ENCODE results near the gene PNMT.
A peak's percentile ranks its signal among the peaks of the same experiment; 100 is the strongest.
"Not testable (repeated sequence)": the region's sequence is repeated elsewhere in the genome, so short reads cannot be mapped to it uniquely, and the experiment has no call there.

The PNMT gene

DNA sequence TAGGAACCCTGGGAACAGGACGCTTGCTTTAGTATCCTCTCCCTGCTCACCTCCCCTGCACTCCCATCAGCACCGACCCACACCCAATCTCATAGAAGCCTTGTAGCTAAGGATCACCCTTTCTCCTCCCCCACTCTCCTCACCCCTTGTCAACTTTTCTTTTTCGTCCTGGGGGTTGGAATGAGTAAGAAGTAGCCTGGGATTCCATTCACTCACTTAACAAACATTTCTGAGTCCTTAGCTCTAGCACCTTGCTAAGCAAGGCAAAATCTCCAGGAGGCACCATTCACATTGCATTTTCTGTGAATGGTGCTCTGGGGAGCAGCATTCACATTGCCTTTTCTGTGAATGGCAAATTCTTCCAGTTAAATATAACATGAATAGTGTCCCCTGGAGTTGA is 20.7 kb downstream of the PNMT start:
- ATAC-seq: no peak

- no peak for ATAC-seq
These were observed 26.3 kb downstream of the PNMT start for GRCh38 chr17:39694593-39694992.

- no peak for ATAC-seq
These were observed 26.8 kb downstream of the PNMT start for GRCh38 chr17:39695089-39695474.

DNA sequence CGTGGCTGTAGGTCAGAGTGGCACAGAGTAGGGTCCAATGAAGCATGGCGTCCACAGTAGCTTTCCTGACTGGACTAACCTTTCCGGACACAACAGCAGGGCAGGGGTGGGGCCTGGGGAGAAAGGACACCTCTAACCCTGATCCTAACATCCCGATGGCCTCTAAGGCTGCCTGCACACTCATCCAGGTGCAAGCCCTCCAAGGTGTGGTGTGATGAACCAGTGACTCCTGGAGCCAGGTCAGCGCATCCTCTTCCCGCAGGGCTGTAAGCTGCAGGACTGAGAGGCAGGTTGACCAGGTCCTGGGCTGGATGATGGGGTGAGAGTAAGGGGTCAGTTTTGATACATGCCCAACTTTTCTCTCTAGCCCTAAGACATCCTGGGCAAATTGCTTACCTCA is 28.5 kb downstream of the PNMT start:
- no peak for ATAC-seq

- ATAC-seq: no peak
These were observed 29.7 kb downstream of the PNMT start for GRCh38 chr17:39697961-39698360.

GRCh38 chr17:39699157-39699817 is 31.0 kb downstream of the PNMT start:
- not testable (repeated sequence) for ATAC-seq

GRCh38 chr17:39699818-39700147 is 31.5 kb downstream of the PNMT start, which contains the start of gene ERBB2:
ERBB2 (plus strand) TSS chr17:39700064; CDS start chr17:39700239, 175 bp downstream.
- ATAC-seq: no peak

DNA sequence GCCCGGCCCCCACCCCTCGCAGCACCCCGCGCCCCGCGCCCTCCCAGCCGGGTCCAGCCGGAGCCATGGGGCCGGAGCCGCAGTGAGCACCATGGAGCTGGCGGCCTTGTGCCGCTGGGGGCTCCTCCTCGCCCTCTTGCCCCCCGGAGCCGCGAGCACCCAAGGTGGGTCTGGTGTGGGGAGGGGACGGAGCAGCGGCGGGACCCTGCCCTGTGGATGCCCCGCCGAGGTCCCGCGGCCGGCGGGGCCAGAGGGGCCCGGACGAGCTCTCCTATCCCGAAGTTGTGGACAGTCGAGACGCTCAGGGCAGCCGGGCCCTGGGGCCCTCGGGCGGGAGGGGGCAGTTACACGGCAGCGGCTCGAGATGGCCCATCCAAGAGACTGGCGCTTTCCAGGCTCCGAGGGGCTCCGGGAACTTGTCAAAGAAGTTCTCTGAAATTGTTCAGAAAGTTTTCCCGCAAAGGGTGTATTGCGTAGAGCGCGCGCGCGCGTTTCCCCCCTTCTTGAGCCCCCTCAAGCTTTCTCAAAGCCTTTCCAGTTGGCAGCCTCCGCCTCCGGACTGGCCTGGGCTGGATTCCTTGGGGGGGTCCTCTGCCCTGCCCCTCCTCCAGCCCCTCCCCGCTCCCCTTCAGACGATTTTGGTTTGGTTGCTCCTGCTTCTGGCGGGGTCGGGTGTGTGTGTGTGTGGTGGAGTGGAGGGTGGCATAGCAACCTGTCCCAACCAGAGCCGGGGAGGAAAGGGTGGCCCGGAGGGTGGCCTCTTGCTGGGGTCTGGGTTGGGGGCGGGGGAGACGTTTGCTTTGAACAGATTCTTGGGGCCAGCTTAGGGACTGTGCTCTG is 32.1 kb downstream of the PNMT start:
- ATAC-seq: no peak

DNA sequence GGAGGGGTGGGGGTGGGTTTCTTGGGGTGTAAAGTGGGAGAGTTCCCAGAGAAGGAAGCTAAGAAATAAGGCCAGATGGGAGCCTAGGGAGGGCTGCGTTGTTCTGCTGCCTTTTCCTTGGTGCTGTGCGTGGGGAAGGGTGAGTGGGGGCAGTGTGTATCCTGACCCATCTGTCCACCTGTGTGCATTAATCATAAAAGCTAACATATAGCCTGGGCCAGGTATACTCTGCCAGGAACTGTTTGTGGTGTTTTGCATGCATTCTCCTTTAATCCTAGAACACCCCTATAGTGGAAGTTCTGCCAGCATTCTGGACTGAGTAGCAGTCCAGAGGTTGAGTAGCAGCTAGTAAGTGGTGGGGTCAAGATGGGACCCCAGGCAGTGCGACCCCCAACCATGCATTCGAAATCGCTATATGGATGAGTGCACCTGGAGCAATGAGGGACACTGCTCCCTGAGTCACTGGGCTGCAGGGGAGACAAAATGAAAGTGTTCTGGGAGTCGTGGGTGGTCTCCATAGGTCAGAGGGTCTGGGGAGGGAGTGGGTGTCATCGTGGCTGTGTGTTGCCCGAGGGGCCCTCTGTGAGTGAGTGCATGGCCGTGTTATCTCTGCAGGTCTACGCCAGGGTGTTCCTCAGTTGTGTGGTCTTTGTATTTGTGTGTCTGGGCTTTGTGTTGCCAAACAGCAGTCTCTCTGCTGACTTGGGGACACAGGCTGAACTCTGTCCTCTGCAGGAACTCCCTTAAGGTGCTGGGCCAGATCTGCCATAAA is 32.9 kb downstream of the PNMT start:
- ATAC-seq: no peak

- no peak for ATAC-seq
These were observed 33.6 kb downstream of the PNMT start for GRCh38 chr17:39701784-39702422.

DNA sequence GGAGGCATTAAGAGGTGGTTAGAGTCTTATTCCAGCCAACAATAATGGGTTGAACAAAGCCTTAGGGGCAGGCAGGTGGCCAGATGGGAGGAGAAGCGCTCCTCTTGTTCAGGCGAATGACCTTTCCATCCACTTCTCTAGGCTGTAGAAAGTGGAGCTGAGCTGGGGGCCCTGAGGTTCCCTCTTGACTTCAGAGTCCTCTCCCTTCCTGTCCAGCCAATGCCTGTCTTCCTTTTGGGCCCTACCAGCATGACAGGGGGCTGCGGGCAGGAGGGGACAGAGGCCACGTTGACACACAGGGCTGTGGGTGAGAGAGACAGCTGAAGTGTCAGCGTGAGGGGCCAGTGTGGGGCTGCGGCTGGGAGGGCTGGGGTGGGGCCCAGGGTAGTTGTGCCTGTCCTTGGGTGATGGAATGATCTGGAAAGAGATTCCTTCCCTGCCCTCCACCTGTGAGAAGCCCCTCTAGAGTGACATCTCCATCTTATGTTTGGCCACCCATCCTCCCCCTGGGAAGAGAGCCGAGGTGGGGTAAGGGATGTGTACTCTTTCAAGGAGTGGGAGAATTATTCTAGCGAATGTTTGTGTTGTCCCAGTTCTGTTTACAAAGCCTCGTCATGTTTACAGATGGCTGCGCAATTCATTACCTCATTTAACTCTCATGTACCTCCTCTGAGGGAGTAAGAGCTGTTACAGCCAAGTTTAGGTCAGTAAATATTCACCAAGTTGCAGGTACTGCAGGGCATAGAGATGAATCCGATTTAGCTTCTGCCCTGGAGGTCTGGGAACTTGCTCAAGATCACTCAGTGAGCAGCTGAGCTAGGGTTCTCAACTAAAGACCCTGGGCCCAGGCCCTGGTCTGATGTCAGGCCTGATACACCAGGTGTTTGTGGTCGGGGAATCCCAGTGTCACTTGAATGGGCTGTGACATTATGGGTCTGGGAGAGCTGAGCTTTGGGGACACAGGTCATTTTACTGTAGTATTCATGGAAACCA is 34.9 kb downstream of the PNMT start:
- peak in 1 of 2 donors; percentile 48 for ATAC-seq

GRCh38 chr17:39703913-39704312 is 35.7 kb downstream of the PNMT start:
- no peak for ATAC-seq

- ATAC-seq: no peak
These were observed 36.7 kb downstream of the PNMT start for GRCh38 chr17:39704821-39705551.

GRCh38 chr17:39705786-39706348 is 37.6 kb downstream of the PNMT start:
- no peak for ATAC-seq

- ATAC-seq: no peak
These were observed 38.1 kb downstream of the PNMT start for GRCh38 chr17:39706383-39706782.

DNA sequence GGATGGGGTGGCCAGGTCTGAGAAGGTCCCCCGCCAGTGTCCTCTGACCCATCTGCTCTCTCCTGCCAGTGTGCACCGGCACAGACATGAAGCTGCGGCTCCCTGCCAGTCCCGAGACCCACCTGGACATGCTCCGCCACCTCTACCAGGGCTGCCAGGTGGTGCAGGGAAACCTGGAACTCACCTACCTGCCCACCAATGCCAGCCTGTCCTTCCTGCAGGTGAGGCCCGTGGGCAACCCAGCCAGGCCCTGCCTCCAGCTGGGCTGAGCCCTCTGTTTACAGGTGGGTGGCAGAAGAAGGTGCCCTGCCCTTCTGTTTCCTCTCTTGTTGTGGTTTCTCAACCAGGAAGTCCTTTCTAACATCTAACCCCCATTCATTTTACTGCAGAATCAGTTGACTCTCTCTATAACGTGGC is 38.7 kb downstream of the PNMT start:
- ATAC-seq: no peak

- no peak for ATAC-seq
These were observed 41.2 kb downstream of the PNMT start for GRCh38 chr17:39709319-39709997.

DNA sequence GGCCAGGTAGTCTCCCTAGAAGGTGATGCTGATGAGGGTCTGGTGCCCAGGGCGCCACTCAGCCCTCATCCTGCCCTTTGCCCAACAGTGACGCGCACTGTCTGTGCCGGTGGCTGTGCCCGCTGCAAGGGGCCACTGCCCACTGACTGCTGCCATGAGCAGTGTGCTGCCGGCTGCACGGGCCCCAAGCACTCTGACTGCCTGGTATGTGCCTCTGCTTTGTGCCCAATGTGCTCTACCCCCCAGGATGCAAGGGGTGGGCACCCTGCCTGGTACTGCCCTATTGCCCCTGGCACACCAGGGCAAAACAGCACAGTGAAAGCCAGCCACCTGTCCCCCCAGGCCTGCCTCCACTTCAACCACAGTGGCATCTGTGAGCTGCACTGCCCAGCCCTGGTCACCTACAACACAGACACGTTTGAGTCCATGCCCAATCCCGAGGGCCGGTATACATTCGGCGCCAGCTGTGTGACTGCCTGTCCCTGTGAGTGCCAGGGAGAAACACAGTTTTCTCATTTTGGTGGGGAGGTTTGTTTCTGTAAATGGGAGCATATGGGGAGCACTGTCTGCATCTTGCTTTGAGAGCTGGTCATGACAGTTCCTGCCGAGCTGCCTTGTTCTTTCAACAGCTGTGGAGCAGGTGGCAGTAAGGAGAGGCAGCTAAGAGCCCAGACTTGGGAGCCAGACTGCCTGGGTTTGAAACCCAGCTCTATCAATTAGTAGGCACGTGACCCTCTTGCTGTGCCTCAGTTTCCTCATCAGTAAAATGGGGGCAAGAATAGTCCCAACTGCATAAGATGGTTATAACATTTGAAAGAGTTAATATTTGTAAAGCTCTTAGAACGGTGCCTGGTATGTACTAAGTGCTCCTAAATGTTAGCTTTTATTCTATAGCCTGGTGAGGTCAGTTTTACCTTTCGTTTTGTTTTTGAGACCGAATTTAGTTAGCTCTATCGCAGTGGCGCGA is 42.0 kb downstream of the PNMT start:
- ATAC-seq: no peak

DNA sequence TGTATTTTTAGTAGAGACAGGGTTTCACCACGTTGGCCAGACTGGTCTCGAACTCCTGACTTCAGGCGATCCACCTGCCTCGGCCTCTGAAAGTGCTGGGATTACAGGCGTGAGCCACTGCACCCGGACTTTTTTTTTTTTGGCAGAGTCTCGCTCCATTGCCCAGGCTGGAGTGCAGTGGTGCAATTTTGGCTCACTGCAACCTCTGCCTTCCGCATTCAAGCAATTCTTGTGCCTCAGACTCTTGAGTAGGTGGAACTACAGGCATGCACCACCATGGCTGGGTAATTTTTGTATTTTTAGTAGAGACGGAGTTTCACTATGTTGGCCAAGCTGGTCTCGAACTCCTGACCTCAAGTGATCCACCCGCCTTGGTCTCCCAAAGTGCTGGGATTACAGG is 42.8 kb downstream of the PNMT start:
- not testable (repeated sequence) for ATAC-seq

Measured in activated CD4-positive, CD25-positive, alpha-beta regulatory T cell treated with anti-CD3 and anti-CD28 coated beads, Interleukin-2, amount 50 U/mL, for 24 hours (primary cell).